Astrocyte (in vitro differentiated cells and primary cell): ENCODE data around the gene IL5. TPM values are rescaled to one million over a fixed set of nuclear protein-coding genes. Genes with fewer than 3 reads are reported as not detected.

ENCODE experiments used
- DNase-seq: peaks from one replicate; pipeline ENCODE4 v3.0.0-alpha.2; 2010; ENCODE audit warnings: low read depth
- FAIRE-seq: peaks from 2 replicates; lab custom pipeline; 2011; peaks lifted over from hg19 to GRCh38; lab: Jason Lieb, UNC
- H2AFZ ChIP-seq: 2 replicates; pipeline ENCODE4 v1.6.0; 2012; ENCODE audit warnings: low read depth, low read length, inconsistent platforms
- H3K27ac ChIP-seq: 2 replicates; pipeline ENCODE4 v1.5.1; 2011; ENCODE audit warnings: low read depth, low read length, inconsistent platforms
- H3K27me3 ChIP-seq: 2 replicates; pipeline ENCODE4 v1.6.0; 2011; ENCODE audit warnings: low read length, inconsistent platforms; ENCODE audit not compliant: insufficient read depth
- H3K36me3 ChIP-seq: 2 replicates; pipeline ENCODE4 v1.5.1; 2011; ENCODE audit warnings: low read length, inconsistent platforms; ENCODE audit not compliant: insufficient read depth
- H3K4me1 ChIP-seq: 2 replicates; pipeline ENCODE4 v1.5.1; 2011; ENCODE audit warnings: low read length, inconsistent platforms; ENCODE audit not compliant: insufficient read depth
- H3K4me2 ChIP-seq: 2 replicates; pipeline ENCODE4 v1.6.0; 2012; ENCODE audit warnings: low read length, inconsistent platforms
- H3K4me3 ChIP-seq: 2 replicates; pipeline ENCODE4 v1.5.1; 2011; ENCODE audit warnings: low read depth, mild to moderate bottlenecking, low read length, inconsistent platforms; ENCODE audit not compliant: insufficient read depth
- H3K79me2 ChIP-seq: 2 replicates; pipeline ENCODE4 v1.6.0; 2012; ENCODE audit warnings: mild to moderate bottlenecking, low read length, inconsistent platforms; ENCODE audit not compliant: insufficient read depth
- H3K9ac ChIP-seq: 2 replicates; pipeline ENCODE4 v1.6.0; 2012; ENCODE audit warnings: mild to moderate bottlenecking, low read length, inconsistent platforms
- H3K9me3 ChIP-seq: 2 replicates; pipeline ENCODE4 v1.5.1; 2012; ENCODE audit warnings: low read depth, mild to moderate bottlenecking, low read length, inconsistent platforms; ENCODE audit not compliant: insufficient read depth
- H4K20me1 ChIP-seq: 2 replicates; pipeline ENCODE4 v1.6.0; 2012; ENCODE audit warnings: low read length, inconsistent platforms; ENCODE audit not compliant: insufficient read depth
- H3K27ac Mint-ChIP-seq: one replicate; pipeline ENCODE4 v1.8.0; 2021; ENCODE audit warnings: mild to moderate bottlenecking, mixed read lengths; ENCODE audit not compliant: unreplicated experiment
- H3K27me3 Mint-ChIP-seq: one replicate; pipeline ENCODE4 v1.8.0; 2021; ENCODE audit warnings: low read depth, mixed read lengths; ENCODE audit not compliant: unreplicated experiment
- H3K36me3 Mint-ChIP-seq: one replicate; pipeline ENCODE4 v1.8.0; 2021; ENCODE audit warnings: low read depth, mixed read lengths; ENCODE audit not compliant: unreplicated experiment
- H3K4me1 Mint-ChIP-seq: one replicate; pipeline ENCODE4 v1.8.0; 2021; ENCODE audit warnings: low read depth, mixed read lengths; ENCODE audit not compliant: unreplicated experiment
- H3K4me3 Mint-ChIP-seq: one replicate; pipeline ENCODE4 v1.8.0; 2021; ENCODE audit warnings: mild to moderate bottlenecking, moderate library complexity, mixed read lengths; ENCODE audit not compliant: unreplicated experiment
- H3K9me3 Mint-ChIP-seq: one replicate; pipeline ENCODE4 v1.8.0; 2021; ENCODE audit warnings: mild to moderate bottlenecking, mixed read lengths; ENCODE audit not compliant: unreplicated experiment
- CTCF ChIP-seq: IDR thresholded peaks from 2 replicates; pipeline ENCODE4 v1.5.1; 2011; ENCODE audit warnings: low read depth, mild to moderate bottlenecking, inconsistent platforms, low read length, moderate library complexity; ENCODE audit not compliant: insufficient read depth
- EZH2 ChIP-seq: IDR thresholded peaks from 2 replicates; pipeline ENCODE4 v1.6.1; 2012; ENCODE audit warnings: mild to moderate bottlenecking, low read length, inconsistent platforms; ENCODE audit not compliant: insufficient read depth
- total RNA-seq: library from RNA; stranded (reverse); gene quantifications from 2 replicates; pipeline ENCODE4 v1.2.1, GENCODE V29; 2021

IL5 gene
- total RNA-seq, 1 donor from 2014 or later = not detected

DNA sequence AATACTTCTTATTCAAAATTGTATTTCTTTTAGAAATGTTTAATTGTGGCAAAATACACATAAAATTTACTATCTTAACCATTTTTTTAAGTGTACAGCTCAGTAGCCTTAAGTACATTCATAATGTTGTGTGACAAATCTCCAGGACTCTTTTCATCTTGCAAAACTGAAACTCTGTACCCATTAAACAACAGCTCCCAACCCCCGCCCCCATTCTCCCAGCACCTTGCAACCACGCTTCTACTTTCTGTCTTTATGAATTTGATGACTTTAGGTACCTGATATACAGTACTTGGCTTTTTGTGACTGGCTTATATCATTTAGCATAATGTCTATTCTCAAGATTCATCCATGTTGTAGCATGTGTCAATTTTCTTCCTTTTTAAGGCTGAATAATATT, 2.8 kb upstream of the IL5 start:
- H3K27ac ChIP-seq = no peak overlapping the region
- no peaks in the 10 kb centered on the region for H3K9me3 Mint-ChIP-seq
- no peaks in the 10 kb centered on the region for H3K4me1 Mint-ChIP-seq
- no peaks in the 10 kb centered on the region for H3K36me3 Mint-ChIP-seq
- no peak overlapping the region for H2AFZ ChIP-seq
- H3K4me3 Mint-ChIP-seq = no peak overlapping the region
- H3K4me3 ChIP-seq = no peak overlapping the region
- H3K4me2 ChIP-seq = no peak overlapping the region
- H3K36me3 ChIP-seq = no peaks in the 10 kb centered on the region
- FAIRE-seq (no peak), DNase-seq (no peak)
- no peaks in the 10 kb centered on the region for H3K9me3 ChIP-seq
- no peaks in the 10 kb centered on the region for H3K79me2 ChIP-seq
- H3K27ac Mint-ChIP-seq = no peak overlapping the region
- no peak overlapping the region for H3K9ac ChIP-seq
- TF ChIP-seq CTCF (no peak), EZH2 (no peak)
- peaks cover 14% of the 10 kb centered on the region for H3K27me3 Mint-ChIP-seq
- peaks cover 11% of the 10 kb centered on the region for H3K27me3 ChIP-seq
- H3K4me1 ChIP-seq = no peaks in the 10 kb centered on the region
- H4K20me1 ChIP-seq = no peaks in the 10 kb centered on the region

GRCh38 chr5:132540764-132541163, 2.6 kb downstream of the IL5 start:
- no peak for FAIRE-seq

More at GRCh38 chr5:132540764-132541163, 2.6 kb downstream of the IL5 start:
- Histone ChIP-seq H4K20me1 (no peaks in the 10 kb centered on the region), H3K36me3 (no peaks in the 10 kb centered on the region), H3K4me3 (no peak overlapping the region), H3K9ac (no peak overlapping the region), H3K9me3 (no peaks in the 10 kb centered on the region), H3K4me1 (no peaks in the 10 kb centered on the region), H3K27me3 (peaks cover 24% of the 10 kb centered on the region), H3K79me2 (no peaks in the 10 kb centered on the region), H3K27ac (no peak overlapping the region), H3K4me2 (no peak overlapping the region), H2AFZ (no peak overlapping the region)
- H3K4me1 Mint-ChIP-seq = no peaks in the 10 kb centered on the region
- no peaks in the 10 kb centered on the region for H3K9me3 Mint-ChIP-seq
- no peak overlapping the region for H3K27ac Mint-ChIP-seq
- no peaks in the 10 kb centered on the region for H3K36me3 Mint-ChIP-seq
- peaks cover 16% of the 10 kb centered on the region for H3K27me3 Mint-ChIP-seq
- no peak overlapping the region for H3K4me3 Mint-ChIP-seq
- TF ChIP-seq CTCF = no peak
- TF ChIP-seq EZH2 = no peak
- DNase-seq = no peak
